ENCODE measurements around the gene ARHGAP24. TPM values are rescaled to one million over a fixed set of nuclear protein-coding genes. Genes with fewer than 3 reads are reported as not detected.

The ARHGAP24 gene
- total and polyA plus RNA-seq, 2 donors (not counting 1 experiment from before 2014, with no cell fraction given): 48.4 to 141 TPM

- Histone ChIP-seq H4K20me1 (ENCODE audit: control insufficient read depth, insufficient read depth, low read length, poor library complexity, severe bottlenecking) (no peaks in the 10 kb centered on the region), H3K79me2 (ENCODE audit: control insufficient read depth, insufficient read depth, low read length) (peaks cover 27% of the 10 kb centered on the region), H3K27ac (ENCODE audit: low read length in 2 of 2) (no peak overlapping the region), H2AFZ (ENCODE audit: insufficient read depth, low read depth, low read length, poor library complexity, severe bottlenecking) (no peak overlapping the region), H3K4me3 (ENCODE audit: control extremely low read depth in 1 of 5, extremely low read depth in 1 of 5, insufficient read depth in 1 of 5, low read depth in 2 of 5, low read length in 4 of 5) (no peak overlapping the region), H3K36me3 (replicated peaks in 1 of 2; ENCODE audit: control extremely low read depth in 1 of 2, control insufficient read depth in 1 of 2, extremely low read depth in 1 of 2, insufficient read depth in 2 of 2, low read length in 1 of 2) (peaks cover 5 to 15% of the 10 kb centered on the region in 2 experiments), H3K4me1 (ENCODE audit: control insufficient read depth in 2 of 2, insufficient read depth in 2 of 2, low read length in 2 of 2) (no peaks in the 10 kb centered on the region), H3K9me3 (ENCODE audit: control extremely low read depth in 1 of 3, control insufficient read depth in 2 of 3, insufficient read depth in 1 of 3, low read length in 2 of 3) (no peaks in the 10 kb centered on the region), H3K27me3 (replicated peaks in 1 of 4; ENCODE audit: control extremely low read depth in 1 of 4, control insufficient read depth in 3 of 4, insufficient read depth in 4 of 4, low read length in 3 of 4) (no peaks in the 10 kb centered on the region), H3K9ac (ENCODE audit: low read length) (no peak overlapping the region), H3K4me2 (replicated peaks; ENCODE audit: low read depth, low read length, poor library complexity, severe bottlenecking) (no peak overlapping the region)
- peaks cover 4% of the 10 kb centered on the region for H3K4me1 Mint-ChIP-seq
- H3K27ac Mint-ChIP-seq: no peak overlapping the region
- no peak overlapping the region for H3K4me3 Mint-ChIP-seq
- ATAC-seq (ENCODE audit: low read depth) (no peak), DNase-seq (no peak)
- intact Hi-C loops (cut with micrococcal nuclease): no loop called here
- TF ChIP-seq CTCF (IDR thresholded peaks at IDR 0.05) (no peak), EZH2 (IDR thresholded peaks at IDR 0.05; ENCODE audit: borderline replicate concordance, insufficient read depth, low read depth, low read length, poor library complexity, severe bottlenecking) (no peak)
- POLR2A ChIA-PET: no interaction called here
- WGBS (ENCODE audit: insufficient coverage): 100% methylated on average over 4 of the region's 4 CpGs
- H3K27me3 Mint-ChIP-seq: no peaks in the 10 kb centered on the region
- H3K9me3 Mint-ChIP-seq (ENCODE audit: insufficient read depth): no peaks in the 10 kb centered on the region
- CTCF ChIA-PET: no interaction called here
Measured at GRCh38 chr4:85650908-85651307, 176.0 kb downstream of the ARHGAP24 start.

GRCh38 chr4:85656759-85657505 lies 182.0 kb downstream of the ARHGAP24 start:
- H3K9me3 Mint-ChIP-seq (ENCODE audit: insufficient read depth): no peaks in the 10 kb centered on the region
- H3K4me1 Mint-ChIP-seq: peaks cover 45% of the 10 kb centered on the region
- WGBS (ENCODE audit: insufficient coverage): no CpG with 5 or more reads among the region's 2 CpGs
- CTCF ChIA-PET: interaction anchor here (1.1 to 1.5 kb wide), 5 partner anchors 11 to 508 kb away, joined by 3 to 7 read pairs (median 3); no protein-coding TSS in a partner anchor
- intact Hi-C loops (cut with micrococcal nuclease): loop anchor here (5.0 kb wide), 2 partner anchors 40 to 180 kb away; partner anchors contain the start of gene ARHGAP24
- ATAC-seq (ENCODE audit: low read depth) (no peak), DNase-seq (peak; percentile 31)
- peak overlapping the region; percentile 18 for H3K4me3 Mint-ChIP-seq
- H2AFZ ChIP-seq (ENCODE audit: insufficient read depth, low read depth, low read length, poor library complexity, severe bottlenecking): no peak overlapping the region
- POLR2A ChIA-PET: no interaction called here
- peaks cover 23% of the 10 kb centered on the region for H3K79me2 ChIP-seq (ENCODE audit: control insufficient read depth, insufficient read depth, low read length)
- peak overlapping the region; percentile 28 for H3K4me2 ChIP-seq (replicated peaks; ENCODE audit: low read depth, low read length, poor library complexity, severe bottlenecking)
- peaks cover 38 to 46% of the 10 kb centered on the region in 2 donors for H3K4me1 ChIP-seq (ENCODE audit: control insufficient read depth in 2 of 2, insufficient read depth in 2 of 2, low read length in 2 of 2)
- no peaks in the 10 kb centered on the region for H4K20me1 ChIP-seq (ENCODE audit: control insufficient read depth, insufficient read depth, low read length, poor library complexity, severe bottlenecking)
- no peaks in the 10 kb centered on the region for H3K27me3 Mint-ChIP-seq
- H3K9me3 ChIP-seq (ENCODE audit: control extremely low read depth in 1 of 3, control insufficient read depth in 2 of 3, insufficient read depth in 1 of 3, low read length in 2 of 3): no peaks in the 10 kb centered on the region
- peaks cover 2 to 3% of the 10 kb centered on the region in 2 experiments for H3K36me3 ChIP-seq (replicated peaks in 1 of 2; ENCODE audit: control extremely low read depth in 1 of 2, control insufficient read depth in 1 of 2, extremely low read depth in 1 of 2, insufficient read depth in 2 of 2, low read length in 1 of 2)
- no peak overlapping the region for H3K4me3 ChIP-seq (ENCODE audit: control extremely low read depth in 1 of 5, extremely low read depth in 1 of 5, insufficient read depth in 1 of 5, low read depth in 2 of 5, low read length in 4 of 5)
- no peak overlapping the region for H3K9ac ChIP-seq (ENCODE audit: low read length)
- peak overlapping the region; percentile 60 for H3K27ac Mint-ChIP-seq
- TF ChIP-seq CTCF (IDR thresholded peaks at IDR 0.05) (no peak), EZH2 (IDR thresholded peaks at IDR 0.05; ENCODE audit: borderline replicate concordance, insufficient read depth, low read depth, low read length, poor library complexity, severe bottlenecking) (no peak)
- no peaks in the 10 kb centered on the region for H3K27me3 ChIP-seq (replicated peaks in 1 of 4; ENCODE audit: control extremely low read depth in 1 of 4, control insufficient read depth in 3 of 4, insufficient read depth in 4 of 4, low read length in 3 of 4)
- peak overlapping the region; percentile 47 to 81 for H3K27ac ChIP-seq (ENCODE audit: low read length in 2 of 2)
